K562 (cell line): ENCODE data around the gene ADGRE3. TPM values are rescaled to one million over a fixed set of nuclear protein-coding genes. Genes with fewer than 3 reads are reported as not detected.
A peak's percentile ranks its signal among the peaks of the same experiment; 100 is the strongest.

Source experiments
- ARNT ChIP-seq, 2 experiments: fragments of 450-650 bp; IDR thresholded peaks; 2 replicates each; pipeline ENCODE4 v1.6.1; 2016; ENCODE audit warnings: mild to moderate bottlenecking in 1 of 2
- CREB3 ChIP-seq: fragments of 450-650 bp; conservative IDR thresholded peaks from 2 replicates; pipeline ENCODE4 v1.6.1; 2016; ENCODE audit warnings: missing genetic modification characterization, low read depth, mild to moderate bottlenecking, missing compliant biosample characterization, moderate library complexity
- HDAC2 ChIP-seq: fragments of 450-650 bp; IDR thresholded peaks from 2 replicates; pipeline ENCODE4 v1.6.1; 2016; ENCODE audit warnings: mild to moderate bottlenecking
- IRF1 ChIP-seq: sonication (generic); formaldehyde crosslinking; IDR thresholded peaks from 2 replicates; pipeline ENCODE4 v1.8.0; 2022; ENCODE audit warnings: missing genetic modification reagents, mild to moderate bottlenecking, borderline replicate concordance
- PHF20 ChIP-seq: fragments of 450-650 bp; IDR thresholded peaks from 2 replicates; pipeline ENCODE4 v1.6.1; 2018; ENCODE audit not compliant: partially characterized antibody
- PTBP1 ChIP-seq: fragments of 200-400 bp; formaldehyde crosslinking; IDR thresholded peaks from 2 replicates; pipeline ENCODE4 v1.6.1; 2017; ENCODE audit warnings: low read depth, low read length
- RBM25 ChIP-seq: fragments of 200-400 bp; formaldehyde crosslinking; IDR thresholded peaks from 2 replicates; pipeline ENCODE4 v1.6.1; 2018; ENCODE audit warnings: low read length, low read depth, moderate library complexity; ENCODE audit not compliant: severe bottlenecking
- RFX5 ChIP-seq: IDR thresholded peaks from 2 replicates; pipeline ENCODE4 v1.6.1; 2011; ENCODE audit warnings: low read depth, mild to moderate bottlenecking, improper control_type of control experiment, low read length
- ZBTB34 ChIP-seq: fragments of 250-450 bp; sonication (Bioruptor Pico); IDR thresholded peaks from 2 replicates; pipeline ENCODE4 v1.8.0; 2021; ENCODE audit warnings: mild to moderate bottlenecking, moderate library complexity
- ZNF134 ChIP-seq: fragments of 250-450 bp; sonication (Bioruptor Pico); conservative IDR thresholded peaks from 2 replicates; pipeline ENCODE4 v1.4.0; 2020
- polyA plus RNA-seq, 8 experiments: library from polyadenylated mRNA; depleted of rRNA in 4 of 8; stranded (reverse) in 5 of 8; unstranded in 3 of 8; fragments of >200 nt; fragmentation: Nextera tagmentation in 2 of 8; fragmentation: Illumina TruSeq in 1 of 8; extraction: Ambion mirVana in 2 of 8; extraction: Trizol in 1 of 8; gene quantifications; 2 replicates each; pipeline versions ENCODE4 v1.2.1 to v1.2.3, GENCODE V29; 2011 to 2014; ENCODE audit warnings: inconsistent platforms in 1 of 8, missing spikeins in 1 of 8
- total RNA-seq, 7 experiments: library from RNA; depleted of rRNA in 6 of 7; stranded (reverse); fragments of >200 nt in 6 of 7; fragmentation: Illumina TruSeq in 2 of 7; extraction: Trizol in 2 of 7; gene quantifications; 2 replicates each; pipeline versions ENCODE4 v1.2.1 to v1.2.3, GENCODE V29; 2011 to 2021; ENCODE audit warnings: low replicate concordance in 1 of 7
- TF ChIP-seq, protein P1 (sequence below): fragments of 250-450 bp; sonication (Bioruptor Pico); IDR thresholded peaks from 2 replicates; pipeline ENCODE4 v1.8.0; 2021; ENCODE audit warnings: borderline replicate concordance, mild to moderate bottlenecking, moderate library complexity; ENCODE audit not compliant: poor library complexity, severe bottlenecking
- TF ChIP-seq, protein P2 (sequence below): sonication (generic); formaldehyde crosslinking; IDR thresholded peaks from 2 replicates; pipeline ENCODE4 v1.8.1; 2023; ENCODE audit warnings: missing genetic modification reagents, mild to moderate bottlenecking, borderline replicate concordance
- TF ChIP-seq, protein P3 (sequence below): conservative IDR thresholded peaks from 2 replicates; pipeline ENCODE4 v1.6.1; 2011; ENCODE audit warnings: low read depth, mild to moderate bottlenecking, low read length; ENCODE audit not compliant: control insufficient read depth
- TF ChIP-seq, protein P4 (sequence below): fragments of 250-450 bp; sonication (Bioruptor Pico); IDR thresholded peaks from 2 replicates; pipeline ENCODE4 v1.6.1; 2021; ENCODE audit warnings: mild to moderate bottlenecking

ADGRE3 gene
- total and polyA plus RNA-seq, 9 of the 15 experiments (the other 6 are each of a cell fraction or from before 2014, with no cell fraction given): not detected

DNA sequence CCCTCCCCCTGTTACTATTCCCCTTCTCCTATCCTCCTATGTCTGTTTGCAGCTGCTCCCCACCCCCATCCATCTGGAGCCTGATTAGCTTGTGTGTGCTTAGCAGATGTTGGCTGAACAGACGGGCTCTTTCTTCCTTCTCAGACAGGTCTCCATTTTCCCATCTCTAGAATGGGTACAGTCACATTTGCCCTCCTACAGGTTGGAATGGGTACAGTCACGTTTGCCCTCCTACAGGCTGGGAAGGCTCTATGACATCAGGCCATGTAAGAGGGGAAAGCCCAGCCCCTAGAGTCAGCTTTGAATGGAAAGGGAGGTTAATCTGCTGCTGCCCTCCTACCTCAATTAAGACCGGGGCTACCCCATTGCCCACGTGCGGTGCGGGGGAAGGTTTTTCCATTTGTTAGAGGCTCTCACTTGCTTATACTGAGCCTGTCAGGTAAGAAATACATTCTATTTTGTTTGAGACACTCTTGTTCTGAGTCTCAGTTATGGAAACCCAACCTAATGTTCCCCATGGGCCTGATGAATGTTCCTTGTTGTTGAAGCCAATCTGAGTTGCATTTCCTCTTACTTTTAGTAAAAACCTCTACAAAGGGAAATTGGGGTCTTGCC, 93.9 kb downstream of the ADGRE3 start (continued):
- TF ChIP-seq ZNF134: no peak
- TF ChIP-seq, protein P1, sequence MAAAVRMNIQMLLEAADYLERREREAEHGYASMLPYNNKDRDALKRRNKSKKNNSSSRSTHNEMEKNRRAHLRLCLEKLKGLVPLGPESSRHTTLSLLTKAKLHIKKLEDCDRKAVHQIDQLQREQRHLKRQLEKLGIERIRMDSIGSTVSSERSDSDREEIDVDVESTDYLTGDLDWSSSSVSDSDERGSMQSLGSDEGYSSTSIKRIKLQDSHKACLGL (CRISPR knock-in tag): no peak
- TF ChIP-seq ARNT (IDR thresholded peaks at IDR 0.05): peak in 1 of 2 experiments; percentile 38; a peak in 1 of 4 replicates
- TF ChIP-seq ZBTB34 (CRISPR knock-in tag): no peak
- peak; percentile 86 for TF ChIP-seq HDAC2
- peak; percentile 55 for TF ChIP-seq PHF20
- TF ChIP-seq, protein P2, sequence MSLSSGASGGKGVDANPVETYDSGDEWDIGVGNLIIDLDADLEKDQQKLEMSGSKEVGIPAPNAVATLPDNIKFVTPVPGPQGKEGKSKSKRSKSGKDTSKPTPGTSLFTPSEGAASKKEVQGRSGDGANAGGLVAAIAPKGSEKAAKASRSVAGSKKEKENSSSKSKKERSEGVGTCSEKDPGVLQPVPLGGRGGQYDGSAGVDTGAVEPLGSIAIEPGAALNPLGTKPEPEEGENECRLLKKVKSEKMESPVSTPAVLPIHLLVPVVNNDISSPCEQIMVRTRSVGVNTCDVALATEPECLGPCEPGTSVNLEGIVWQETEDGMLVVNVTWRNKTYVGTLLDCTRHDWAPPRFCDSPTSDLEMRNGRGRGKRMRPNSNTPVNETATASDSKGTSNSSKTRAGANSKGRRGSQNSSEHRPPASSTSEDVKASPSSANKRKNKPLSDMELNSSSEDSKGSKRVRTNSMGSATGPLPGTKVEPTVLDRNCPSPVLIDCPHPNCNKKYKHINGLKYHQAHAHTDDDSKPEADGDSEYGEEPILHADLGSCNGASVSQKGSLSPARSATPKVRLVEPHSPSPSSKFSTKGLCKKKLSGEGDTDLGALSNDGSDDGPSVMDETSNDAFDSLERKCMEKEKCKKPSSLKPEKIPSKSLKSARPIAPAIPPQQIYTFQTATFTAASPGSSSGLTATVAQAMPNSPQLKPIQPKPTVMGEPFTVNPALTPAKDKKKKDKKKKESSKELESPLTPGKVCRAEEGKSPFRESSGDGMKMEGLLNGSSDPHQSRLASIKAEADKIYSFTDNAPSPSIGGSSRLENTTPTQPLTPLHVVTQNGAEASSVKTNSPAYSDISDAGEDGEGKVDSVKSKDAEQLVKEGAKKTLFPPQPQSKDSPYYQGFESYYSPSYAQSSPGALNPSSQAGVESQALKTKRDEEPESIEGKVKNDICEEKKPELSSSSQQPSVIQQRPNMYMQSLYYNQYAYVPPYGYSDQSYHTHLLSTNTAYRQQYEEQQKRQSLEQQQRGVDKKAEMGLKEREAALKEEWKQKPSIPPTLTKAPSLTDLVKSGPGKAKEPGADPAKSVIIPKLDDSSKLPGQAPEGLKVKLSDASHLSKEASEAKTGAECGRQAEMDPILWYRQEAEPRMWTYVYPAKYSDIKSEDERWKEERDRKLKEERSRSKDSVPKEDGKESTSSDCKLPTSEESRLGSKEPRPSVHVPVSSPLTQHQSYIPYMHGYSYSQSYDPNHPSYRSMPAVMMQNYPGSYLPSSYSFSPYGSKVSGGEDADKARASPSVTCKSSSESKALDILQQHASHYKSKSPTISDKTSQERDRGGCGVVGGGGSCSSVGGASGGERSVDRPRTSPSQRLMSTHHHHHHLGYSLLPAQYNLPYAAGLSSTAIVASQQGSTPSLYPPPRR (CRISPR knock-in tag): no peak
- TF ChIP-seq RFX5: no peak
- TF ChIP-seq, protein P3, sequence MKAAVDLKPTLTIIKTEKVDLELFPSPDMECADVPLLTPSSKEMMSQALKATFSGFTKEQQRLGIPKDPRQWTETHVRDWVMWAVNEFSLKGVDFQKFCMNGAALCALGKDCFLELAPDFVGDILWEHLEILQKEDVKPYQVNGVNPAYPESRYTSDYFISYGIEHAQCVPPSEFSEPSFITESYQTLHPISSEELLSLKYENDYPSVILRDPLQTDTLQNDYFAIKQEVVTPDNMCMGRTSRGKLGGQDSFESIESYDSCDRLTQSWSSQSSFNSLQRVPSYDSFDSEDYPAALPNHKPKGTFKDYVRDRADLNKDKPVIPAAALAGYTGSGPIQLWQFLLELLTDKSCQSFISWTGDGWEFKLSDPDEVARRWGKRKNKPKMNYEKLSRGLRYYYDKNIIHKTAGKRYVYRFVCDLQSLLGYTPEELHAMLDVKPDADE: no peak
- peak; percentile 97 for TF ChIP-seq RBM25
- TF ChIP-seq CREB3: no peak
- peak; percentile 54; the same call in 1 of the 2 replicates for TF ChIP-seq PTBP1
- TF ChIP-seq, protein P4, sequence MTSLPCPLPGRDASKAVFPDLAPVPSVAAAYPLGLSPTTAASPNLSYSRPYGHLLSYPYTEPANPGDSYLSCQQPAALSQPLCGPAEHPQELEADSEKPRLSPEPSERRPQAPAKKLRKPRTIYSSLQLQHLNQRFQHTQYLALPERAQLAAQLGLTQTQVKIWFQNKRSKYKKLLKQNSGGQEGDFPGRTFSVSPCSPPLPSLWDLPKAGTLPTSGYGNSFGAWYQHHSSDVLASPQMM (CRISPR knock-in tag): no peak
- TF ChIP-seq IRF1 (CRISPR knock-in tag): no peak
